IMR-90 (cell line): ENCODE data around the gene PIP5K1C.

Experiments
- BHLHE40 ChIP-seq: fragments of 150-350 bp; IDR thresholded peaks from 2 replicates; pipeline ENCODE4 v1.6.1; 2016; ENCODE audit warnings: mild to moderate bottlenecking, low read depth, low read length
- CEBPB ChIP-seq: IDR thresholded peaks from 2 replicates; pipeline ENCODE4 v1.6.1; 2012; ENCODE audit warnings: low read depth, low read length, improper control_type of control experiment
- CHD1 ChIP-seq: IDR thresholded peaks from 2 replicates; pipeline ENCODE4 v1.6.1; 2012; ENCODE audit warnings: low read depth, low read length, improper control_type of control experiment
- FOS ChIP-seq: fragments of 150-350 bp; IDR thresholded peaks from 2 replicates; pipeline ENCODE4 v1.6.1; 2016; ENCODE audit warnings: low read depth, low read length
- MAFK ChIP-seq: IDR thresholded peaks from 2 replicates; pipeline ENCODE4 v1.6.1; 2012; ENCODE audit warnings: low read depth, low read length, improper control_type of control experiment
- MAZ ChIP-seq: IDR thresholded peaks from 2 replicates; pipeline ENCODE4 v1.6.1; 2012; ENCODE audit warnings: low read depth, mild to moderate bottlenecking, low read length, improper control_type of control experiment, moderate library complexity, borderline replicate concordance
- NFE2L2 ChIP-seq: fragments of 150-350 bp; IDR thresholded peaks from 2 replicates; pipeline ENCODE4 v1.6.1; 2016; ENCODE audit warnings: low read depth, mild to moderate bottlenecking, low read length
- POLR2A ChIP-seq: IDR thresholded peaks from 2 replicates; pipeline ENCODE4 v1.6.1; 2012; ENCODE audit warnings: mild to moderate bottlenecking, low read depth, low read length
- RAD21 ChIP-seq: IDR thresholded peaks from 2 replicates; pipeline ENCODE4 v1.6.1; 2012; ENCODE audit warnings: low read length, improper control_type of control experiment
- RCOR1 ChIP-seq: IDR thresholded peaks from 2 replicates; pipeline ENCODE4 v1.6.1; 2012; ENCODE audit warnings: mild to moderate bottlenecking, low read length, improper control_type of control experiment; ENCODE audit not compliant: insufficient replicate concordance
- RFX5 ChIP-seq: IDR thresholded peaks from 2 replicates; pipeline ENCODE4 v1.8.0; 2012; ENCODE audit warnings: low read depth, mild to moderate bottlenecking, low read length, moderate library complexity
- SMC3 ChIP-seq: fragments of 150-350 bp; IDR thresholded peaks from 2 replicates; pipeline ENCODE4 v1.6.1; 2016; ENCODE audit warnings: low read depth, mild to moderate bottlenecking, antibody characterized with exemption, low read length, moderate library complexity
- TF ChIP-seq, protein P1 (sequence below): conservative IDR thresholded peaks from 2 replicates; pipeline ENCODE4 v1.5.1; 2012; ENCODE audit warnings: mild to moderate bottlenecking, low read depth, low read length, improper control_type of control experiment
- TF ChIP-seq, protein P2 (sequence below): fragments of 150-350 bp; IDR thresholded peaks from 2 replicates; pipeline ENCODE4 v1.6.1; 2017; ENCODE audit warnings: mild to moderate bottlenecking, antibody characterized with exemption, low read length, low read depth

DNA sequence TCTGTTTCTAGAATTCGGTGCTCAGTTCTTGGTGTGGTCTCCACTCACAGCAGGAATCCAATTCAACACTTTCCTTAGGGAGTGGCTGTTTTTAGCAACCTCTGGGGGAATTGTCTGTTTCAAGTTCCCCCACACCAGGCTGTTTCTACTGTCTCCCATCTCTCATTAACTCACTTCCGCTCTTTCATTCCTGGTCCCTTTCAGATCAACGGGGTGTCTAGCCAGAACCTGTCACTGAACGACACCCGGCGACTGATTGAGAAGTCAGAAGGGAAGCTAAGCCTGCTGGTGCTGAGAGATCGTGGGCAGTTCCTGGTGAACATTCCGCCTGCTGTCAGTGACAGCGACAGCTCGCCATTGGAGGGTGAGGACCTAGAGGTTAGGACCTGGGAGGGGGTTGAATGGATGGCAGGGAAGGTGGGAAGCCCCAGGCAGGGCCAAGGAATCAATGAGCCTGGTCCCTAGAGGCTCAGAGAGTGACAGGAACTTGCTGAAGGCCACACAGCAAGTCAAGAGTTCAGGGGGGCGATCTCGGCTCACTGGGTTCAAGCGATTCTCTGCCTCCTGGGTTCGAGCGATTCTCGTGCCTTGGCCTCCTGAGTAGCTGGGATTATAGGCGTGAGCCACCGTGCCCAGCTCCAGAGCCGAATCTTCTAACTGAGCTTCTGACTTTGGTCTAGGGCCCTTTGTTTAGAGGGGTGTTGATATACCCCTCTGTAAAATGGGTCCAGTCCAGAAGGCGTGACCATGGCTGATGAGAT, 33.5 kb upstream of the PIP5K1C start:
- TF ChIP-seq, protein P1, sequence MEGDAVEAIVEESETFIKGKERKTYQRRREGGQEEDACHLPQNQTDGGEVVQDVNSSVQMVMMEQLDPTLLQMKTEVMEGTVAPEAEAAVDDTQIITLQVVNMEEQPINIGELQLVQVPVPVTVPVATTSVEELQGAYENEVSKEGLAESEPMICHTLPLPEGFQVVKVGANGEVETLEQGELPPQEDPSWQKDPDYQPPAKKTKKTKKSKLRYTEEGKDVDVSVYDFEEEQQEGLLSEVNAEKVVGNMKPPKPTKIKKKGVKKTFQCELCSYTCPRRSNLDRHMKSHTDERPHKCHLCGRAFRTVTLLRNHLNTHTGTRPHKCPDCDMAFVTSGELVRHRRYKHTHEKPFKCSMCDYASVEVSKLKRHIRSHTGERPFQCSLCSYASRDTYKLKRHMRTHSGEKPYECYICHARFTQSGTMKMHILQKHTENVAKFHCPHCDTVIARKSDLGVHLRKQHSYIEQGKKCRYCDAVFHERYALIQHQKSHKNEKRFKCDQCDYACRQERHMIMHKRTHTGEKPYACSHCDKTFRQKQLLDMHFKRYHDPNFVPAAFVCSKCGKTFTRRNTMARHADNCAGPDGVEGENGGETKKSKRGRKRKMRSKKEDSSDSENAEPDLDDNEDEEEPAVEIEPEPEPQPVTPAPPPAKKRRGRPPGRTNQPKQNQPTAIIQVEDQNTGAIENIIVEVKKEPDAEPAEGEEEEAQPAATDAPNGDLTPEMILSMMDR, result no peak
- TF ChIP-seq CHD1, result no peak
- no peak for TF ChIP-seq FOS
- TF ChIP-seq, protein P2, sequence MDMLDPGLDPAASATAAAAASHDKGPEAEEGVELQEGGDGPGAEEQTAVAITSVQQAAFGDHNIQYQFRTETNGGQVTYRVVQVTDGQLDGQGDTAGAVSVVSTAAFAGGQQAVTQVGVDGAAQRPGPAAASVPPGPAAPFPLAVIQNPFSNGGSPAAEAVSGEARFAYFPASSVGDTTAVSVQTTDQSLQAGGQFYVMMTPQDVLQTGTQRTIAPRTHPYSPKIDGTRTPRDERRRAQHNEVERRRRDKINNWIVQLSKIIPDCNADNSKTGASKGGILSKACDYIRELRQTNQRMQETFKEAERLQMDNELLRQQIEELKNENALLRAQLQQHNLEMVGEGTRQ, result no peak
- TF ChIP-seq MAZ, result no peak
- no peak for TF ChIP-seq CEBPB
- no peak for TF ChIP-seq POLR2A
- TF ChIP-seq RFX5, result no peak
- no peak for TF ChIP-seq NFE2L2
- TF ChIP-seq RAD21, result no peak
- no peak for TF ChIP-seq RCOR1
- no peak for TF ChIP-seq SMC3
- TF ChIP-seq BHLHE40, result no peak
- TF ChIP-seq MAFK, result no peak
